Caco-2 (cell line): ENCODE measurements around the gene MYO9B. TPM values are rescaled to one million over a fixed set of nuclear protein-coding genes. Genes with fewer than 3 reads are reported as not detected.

ENCODE experiments used
- BruUV-seq: library from RNA; stranded (reverse); fragments of 400-500 nt; replicated peaks from 2 replicates; lab custom pipeline; 2021; lab: Mats Ljungman, UMichigan
- CTCF ChIA-PET: fragments of 300-600 bp; sonication (Branson Sonifier 250); formaldehyde crosslinking; loops from one replicate; lab custom pipeline; 2022; ENCODE audit warnings: antibody characterized with exemption; lab: Charles Lee
- POLR2A ChIA-PET: fragments of 300-600 bp; sonication (Branson Sonifier 250); formaldehyde crosslinking; loops from one replicate; lab custom pipeline; 2022; ENCODE audit warnings: antibody characterized with exemption; lab: Charles Lee
- DNase-seq, 2 experiments: peaks; one replicate each; pipeline versions ENCODE4 v3.0.0 to v3.0.0-alpha.2; 2020 to 2022
- H3K27me3 ChIP-seq: replicated peaks from 2 replicates; pipeline ENCODE4 v1.6.0; 2011; ENCODE audit warnings: low read length; ENCODE audit not compliant: control insufficient read depth, insufficient read depth
- H3K36me3 ChIP-seq: 2 replicates; pipeline ENCODE4 v1.5.1; 2011; ENCODE audit warnings: low read length; ENCODE audit not compliant: control insufficient read depth, insufficient read depth
- H3K4me1 ChIP-seq: fragments of 250-450 bp; sonication (Bioruptor Pico); 2 replicates; pipeline ENCODE4 v1.5.1; 2020; ENCODE audit warnings: mild to moderate bottlenecking
- H3K4me3 ChIP-seq: 2 replicates; pipeline ENCODE4 v1.5.1; 2011; ENCODE audit warnings: low read depth, mild to moderate bottlenecking, control low read depth, low read length
- H3K9me3 ChIP-seq: fragments of 250-450 bp; sonication (Bioruptor Pico); 2 replicates; pipeline ENCODE4 v1.5.1; 2020; ENCODE audit warnings: mild to moderate bottlenecking, moderate library complexity
- H3K27ac Mint-ChIP-seq: one replicate; pipeline ENCODE4 v1.8.0; 2022; ENCODE audit warnings: mixed read lengths; ENCODE audit not compliant: unreplicated experiment
- H3K27me3 Mint-ChIP-seq: one replicate; pipeline ENCODE4 v1.8.0; 2022; ENCODE audit warnings: mixed read lengths; ENCODE audit not compliant: insufficient read depth, unreplicated experiment
- H3K36me3 Mint-ChIP-seq: one replicate; pipeline ENCODE4 v1.8.0; 2022; ENCODE audit warnings: mild to moderate bottlenecking, mixed read lengths; ENCODE audit not compliant: insufficient read depth, unreplicated experiment
- H3K4me1 Mint-ChIP-seq: one replicate; pipeline ENCODE4 v1.8.0; 2022; ENCODE audit warnings: low read depth, mixed read lengths; ENCODE audit not compliant: unreplicated experiment
- H3K4me3 Mint-ChIP-seq: one replicate; pipeline ENCODE4 v1.8.0; 2022; ENCODE audit warnings: mild to moderate bottlenecking, moderate library complexity, mixed read lengths; ENCODE audit not compliant: unreplicated experiment
- H3K9me3 Mint-ChIP-seq: one replicate; pipeline ENCODE4 v1.8.0; 2022; ENCODE audit warnings: mixed read lengths; ENCODE audit not compliant: unreplicated experiment
- intact Hi-C: fragments of 100-400 bp; cut with micrococcal nuclease; formaldehyde crosslinking; loops from one replicate; pipeline ENCODE4 v1.10.0; 2022; ENCODE audit not compliant: unreplicated experiment
- total RNA-seq: library from RNA; stranded (reverse); gene quantifications from 2 replicates; pipeline ENCODE4 v1.2.3, GENCODE V29; 2022
- TF ChIP-seq, protein P1 (sequence below), 2 experiments: fragments of 200-600 bp in 1 of 2; IDR thresholded peaks; 1 replicate in 1 of 2; 2 replicates in 1 of 2; pipeline versions ENCODE4 v1.5.1 to v1.8.0; 2011 to 2022; ENCODE audit warnings: antibody characterized with exemption in 1 of 2, control low read depth in 1 of 2, inconsistent platforms in 1 of 2, low read depth in 1 of 2, low read length in 1 of 2, mild to moderate bottlenecking in 1 of 2, moderate library complexity in 1 of 2; ENCODE audit not compliant: insufficient read depth in 1 of 2, severe bottlenecking in 1 of 2, unreplicated experiment in 1 of 2

The MYO9B gene
- total RNA-seq, 1 experiment from 2014 or later = 47.6 TPM

DNA sequence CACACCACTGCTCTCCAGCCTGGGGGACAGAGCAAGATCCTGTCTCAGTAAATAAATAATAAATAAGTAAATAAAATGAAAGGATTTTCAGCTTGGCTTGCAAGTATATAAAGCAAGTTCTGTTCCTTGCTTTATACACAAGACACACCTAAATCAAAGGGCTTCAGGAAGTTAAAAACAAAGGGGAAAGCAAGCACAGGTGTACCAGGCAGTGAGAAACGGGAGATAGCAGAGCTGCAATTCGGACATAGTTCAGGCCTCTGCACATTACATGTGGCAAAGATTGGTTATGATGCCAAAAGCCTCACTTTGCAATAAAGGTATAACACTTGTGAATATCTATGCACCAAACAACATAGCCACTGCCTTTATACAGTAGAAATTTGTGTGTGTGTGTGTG lies 47.5 kb downstream of the MYO9B start:
- TF ChIP-seq, protein P1, sequence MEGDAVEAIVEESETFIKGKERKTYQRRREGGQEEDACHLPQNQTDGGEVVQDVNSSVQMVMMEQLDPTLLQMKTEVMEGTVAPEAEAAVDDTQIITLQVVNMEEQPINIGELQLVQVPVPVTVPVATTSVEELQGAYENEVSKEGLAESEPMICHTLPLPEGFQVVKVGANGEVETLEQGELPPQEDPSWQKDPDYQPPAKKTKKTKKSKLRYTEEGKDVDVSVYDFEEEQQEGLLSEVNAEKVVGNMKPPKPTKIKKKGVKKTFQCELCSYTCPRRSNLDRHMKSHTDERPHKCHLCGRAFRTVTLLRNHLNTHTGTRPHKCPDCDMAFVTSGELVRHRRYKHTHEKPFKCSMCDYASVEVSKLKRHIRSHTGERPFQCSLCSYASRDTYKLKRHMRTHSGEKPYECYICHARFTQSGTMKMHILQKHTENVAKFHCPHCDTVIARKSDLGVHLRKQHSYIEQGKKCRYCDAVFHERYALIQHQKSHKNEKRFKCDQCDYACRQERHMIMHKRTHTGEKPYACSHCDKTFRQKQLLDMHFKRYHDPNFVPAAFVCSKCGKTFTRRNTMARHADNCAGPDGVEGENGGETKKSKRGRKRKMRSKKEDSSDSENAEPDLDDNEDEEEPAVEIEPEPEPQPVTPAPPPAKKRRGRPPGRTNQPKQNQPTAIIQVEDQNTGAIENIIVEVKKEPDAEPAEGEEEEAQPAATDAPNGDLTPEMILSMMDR (IDR thresholded peaks at IDR 0.05; ENCODE audit: insufficient read depth in 1 of 2, low read depth in 1 of 2, low read length in 1 of 2, severe bottlenecking in 1 of 2, unreplicated experiment in 1 of 2) = no peak
- H3K27ac Mint-ChIP-seq = no peak overlapping the region
- POLR2A ChIA-PET = no interaction called here
- no peaks in the 10 kb centered on the region for H3K27me3 Mint-ChIP-seq
- Histone ChIP-seq H3K4me3 (no peak overlapping the region), H3K36me3 (no peaks in the 10 kb centered on the region), H3K9me3 (no peaks in the 10 kb centered on the region), H3K27me3 (no peaks in the 10 kb centered on the region), H3K4me1 (0 out of 2 replicates have a peak, but pooled peaks cover 3% of the 10 kb centered on the region)
- CTCF ChIA-PET = no interaction called here
- H3K4me3 Mint-ChIP-seq = no peak overlapping the region
- H3K4me1 Mint-ChIP-seq = peaks cover 19% of the 10 kb centered on the region
- no peak for DNase-seq
- H3K9me3 Mint-ChIP-seq = no peaks in the 10 kb centered on the region
- intact Hi-C loops = no loop called here
- H3K36me3 Mint-ChIP-seq = no peaks in the 10 kb centered on the region
- no TSS peak for BruUV-seq

DNA sequence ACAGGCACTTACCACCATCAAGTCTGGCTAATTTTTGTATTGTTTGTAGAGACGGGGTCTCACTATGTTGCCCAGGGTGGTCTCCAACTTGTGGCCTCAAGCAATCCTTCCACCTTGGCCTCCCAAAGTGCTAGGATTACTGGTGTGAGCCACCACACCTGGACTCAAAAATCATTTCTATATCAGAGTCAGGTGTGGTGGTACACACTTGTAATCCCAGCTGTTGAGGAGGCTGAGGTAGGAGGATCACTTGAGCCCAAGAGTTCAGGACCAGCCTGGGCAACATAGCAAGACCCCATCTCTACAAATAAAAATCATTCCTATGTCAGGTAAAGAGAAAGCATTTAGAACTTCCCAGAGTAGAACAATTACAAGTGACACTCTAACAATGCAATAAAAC lies 48.4 kb downstream of the MYO9B start:
- Mint-ChIP-seq H3K9me3 (no peaks in the 10 kb centered on the region), H3K27me3 (no peaks in the 10 kb centered on the region)
- no peaks in the 10 kb centered on the region for H3K36me3 ChIP-seq

DNA sequence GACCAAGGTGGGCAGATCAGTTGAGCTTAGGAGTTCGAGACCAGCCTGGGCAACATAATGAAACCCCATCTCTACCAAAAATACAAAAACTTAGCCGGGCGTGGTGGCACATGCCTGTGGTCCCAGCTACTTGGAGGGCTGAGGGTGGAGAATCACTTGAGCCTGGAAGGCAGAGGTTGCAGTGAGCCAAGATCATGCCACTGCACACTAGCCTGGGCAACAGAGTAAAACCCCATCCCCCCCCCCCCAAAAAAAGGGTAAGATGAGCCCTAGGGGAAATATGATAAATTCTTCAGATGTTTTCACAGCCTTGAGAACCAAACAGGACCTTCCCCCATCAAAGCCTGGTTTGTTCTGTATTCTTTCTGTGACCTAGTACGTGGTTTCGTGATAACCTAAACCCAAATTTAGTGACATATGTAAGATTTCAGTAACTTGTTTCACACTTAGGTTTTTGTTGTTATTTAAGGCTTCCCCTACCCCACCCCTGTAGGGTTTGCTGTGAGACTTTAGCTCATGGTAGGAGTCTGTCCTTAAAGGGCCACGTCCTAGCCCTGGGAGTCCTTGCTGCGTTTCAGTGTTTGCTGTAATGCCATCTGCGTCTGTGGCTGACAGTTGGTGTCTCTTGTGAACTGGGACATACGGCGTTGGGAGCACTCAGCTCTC lies 49.6 kb downstream of the MYO9B start:
- no peak overlapping the region for H3K4me3 Mint-ChIP-seq

More for the DNA sequence above, 48.4 kb downstream of the MYO9B start:
- Histone ChIP-seq H3K4me3 (no peak overlapping the region), H3K27me3 (no peaks in the 10 kb centered on the region), H3K9me3 (no peaks in the 10 kb centered on the region), H3K4me1 (0 out of 2 replicates have a peak, but pooled peaks cover 3% of the 10 kb centered on the region)
- CTCF ChIA-PET = no interaction called here
- POLR2A ChIA-PET = no interaction called here
- intact Hi-C loops = no loop called here
- H3K4me3 Mint-ChIP-seq = no peak overlapping the region
- no TSS peak for BruUV-seq
- H3K4me1 Mint-ChIP-seq = peaks cover 19% of the 10 kb centered on the region
- TF ChIP-seq, protein P1 (IDR thresholded peaks at IDR 0.05; ENCODE audit: insufficient read depth in 1 of 2, low read depth in 1 of 2, low read length in 1 of 2, severe bottlenecking in 1 of 2, unreplicated experiment in 1 of 2) = no peak
- DNase-seq = no peak
- H3K36me3 Mint-ChIP-seq = peaks cover 5% of the 10 kb centered on the region
- H3K27ac Mint-ChIP-seq = no peak overlapping the region

More for the DNA sequence above, 49.6 kb downstream of the MYO9B start:
- intact Hi-C loops = no loop called here
- no peaks in the 10 kb centered on the region for H3K36me3 ChIP-seq
- no peaks in the 10 kb centered on the region for H3K9me3 ChIP-seq
- 0 out of 2 replicates have a peak, but pooled peaks cover 3% of the 10 kb centered on the region for H3K4me1 ChIP-seq
- POLR2A ChIA-PET = no interaction called here
- DNase-seq = no peak
- peak overlapping the region; percentile 43 for H3K27ac Mint-ChIP-seq
- CTCF ChIA-PET = interaction anchor here (0.7 to 0.8 kb wide), 2 partner anchors 142 to 192 kb away, joined by 3 to 6 read pairs; partner anchors contain the start of gene BABAM1
- no peaks in the 10 kb centered on the region for H3K27me3 Mint-ChIP-seq
- H3K9me3 Mint-ChIP-seq = no peaks in the 10 kb centered on the region
- H3K4me3 ChIP-seq = no peak overlapping the region
- BruUV-seq = no TSS peak
- H3K27me3 ChIP-seq = no peaks in the 10 kb centered on the region
- peaks cover 19% of the 10 kb centered on the region for H3K4me1 Mint-ChIP-seq
- H3K36me3 Mint-ChIP-seq = peaks cover 11% of the 10 kb centered on the region
- TF ChIP-seq, protein P1 (IDR thresholded peaks at IDR 0.05; ENCODE audit: insufficient read depth in 1 of 2, low read depth in 1 of 2, low read length in 1 of 2, severe bottlenecking in 1 of 2, unreplicated experiment in 1 of 2) = no peak
